Activated naive CD4-positive, alpha-beta T cell treated with anti-CD3 and anti-CD28 coated beads, Interleukin-2, amount 10 ng/mL, durations not matched to agents 7 days and 5 days (primary cell): ENCODE measurements around the gene KRTAP29-1.
"Not testable (repeated sequence)": the region's sequence is repeated elsewhere in the genome, so short reads cannot be mapped to it uniquely, and the experiment has no call there.

ENCODE experiments used
- CTCF ChIA-PET: fragments of 350-600 bp; sonication (Branson Sonifier 250); formaldehyde crosslinking; loops from one replicate; lab custom pipeline; 2021; ENCODE audit warnings: antibody characterized with exemption; lab: Charles Lee
- DNase-seq: peaks from one replicate; pipeline ENCODE4 v3.0.0-alpha.2; 2020
- H3K27ac Mint-ChIP-seq: one replicate; pipeline ENCODE4 v1.8.0; 2021; ENCODE audit warnings: mild to moderate bottlenecking, moderate library complexity, mixed read lengths
- H3K27me3 Mint-ChIP-seq: one replicate; pipeline ENCODE4 v1.8.0; 2021; ENCODE audit warnings: mild to moderate bottlenecking, mixed read lengths
- H3K36me3 Mint-ChIP-seq: one replicate; pipeline ENCODE4 v1.8.0; 2021; ENCODE audit warnings: mixed read lengths
- H3K4me1 Mint-ChIP-seq: one replicate; pipeline ENCODE4 v1.8.0; 2021; ENCODE audit warnings: mixed read lengths
- H3K4me3 Mint-ChIP-seq: one replicate; pipeline ENCODE4 v1.8.0; 2021; ENCODE audit warnings: mild to moderate bottlenecking, moderate library complexity, mixed read lengths
- H3K9me3 Mint-ChIP-seq: one replicate; pipeline ENCODE4 v1.8.0; 2021; ENCODE audit warnings: mixed read lengths

KRTAP29-1 gene

GRCh38 chr17:41301916-41302901 lies at the start of gene KRTAP29-1:
Gene KRTAP29-1 (minus strand): TSS chr17:41302851. CDS start chr17:41302851, 0 bp downstream.
- peaks cover 9% of the 10 kb centered on the region for H3K4me1 Mint-ChIP-seq
- H3K36me3 Mint-ChIP-seq: no peaks in the 10 kb centered on the region
- no peak for DNase-seq
- H3K4me3 Mint-ChIP-seq: no peak within 1 kb of the TSS
- no peak within 1 kb of the TSS for H3K27ac Mint-ChIP-seq
- peaks cover 7% of the 10 kb centered on the region for H3K9me3 Mint-ChIP-seq
- CTCF ChIA-PET: interaction anchor here (1.2 kb wide), 1 partner anchor 12 kb away, joined by 3 read pairs; no protein-coding TSS in a partner anchor
- peaks cover 5% of the 10 kb centered on the region for H3K27me3 Mint-ChIP-seq

GRCh38 chr17:41351177-41351576 lies 48.5 kb upstream of the KRTAP29-1 start:
- CTCF ChIA-PET: no interaction called here
- Mint-ChIP-seq H3K27me3 (peaks cover 18% of the 10 kb centered on the region), H3K36me3 (no peaks in the 10 kb centered on the region), H3K4me1 (peaks cover 5% of the 10 kb centered on the region), H3K9me3 (no peaks in the 10 kb centered on the region), H3K27ac (no peak overlapping the region), H3K4me3 (no peak overlapping the region)
- no peak for DNase-seq

DNA sequence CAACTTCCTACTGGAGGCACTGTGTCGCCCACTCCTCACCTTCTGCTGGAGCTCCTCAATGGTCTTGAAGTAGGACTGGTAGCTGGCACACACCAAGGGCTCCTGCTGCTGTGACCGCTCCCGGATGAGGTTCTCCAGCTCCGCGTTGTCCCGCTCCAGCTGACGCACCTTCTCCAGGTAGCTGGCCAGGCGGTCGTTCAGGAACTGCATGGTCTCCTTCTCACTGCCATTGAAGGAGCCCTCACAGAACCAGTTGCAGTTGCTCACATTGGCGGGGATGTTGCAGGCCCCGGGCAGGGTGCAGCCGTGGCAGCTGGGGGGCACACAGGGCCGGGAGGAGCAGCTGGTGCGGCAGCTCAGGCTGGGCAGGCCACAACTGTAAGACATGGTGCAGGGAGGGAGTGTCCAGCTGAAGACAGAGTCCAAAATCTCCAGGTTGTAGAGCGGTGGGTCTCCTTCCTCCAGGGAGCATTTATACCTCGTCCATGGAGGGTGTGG lies 47.8 kb upstream of the KRTAP29-1 start, which contains the start of gene KRT33A:
TSS of gene KRT33A (minus strand) at position 448 of the 498 bp plus-strand sequence. CDS start at position 387, 61 bp downstream.
- H3K4me1 Mint-ChIP-seq, CTCF ChIA-PET, H3K27ac Mint-ChIP-seq, H3K9me3 Mint-ChIP-seq, H3K4me3 Mint-ChIP-seq, DNase-seq, H3K36me3 Mint-ChIP-seq: not testable (repeated sequence)
- H3K27me3 Mint-ChIP-seq: peaks cover 21% of the 10 kb centered on the region

GRCh38 chr17:41347869-41348760 lies 45.5 kb upstream of the KRTAP29-1 start:
- peaks cover 9% of the 10 kb centered on the region for H3K4me1 Mint-ChIP-seq
- H3K27ac Mint-ChIP-seq: no peak overlapping the region
- no peak for DNase-seq
- no peak overlapping the region for H3K4me3 Mint-ChIP-seq
- H3K36me3 Mint-ChIP-seq: peaks cover 5% of the 10 kb centered on the region
- peaks cover 12% of the 10 kb centered on the region for H3K27me3 Mint-ChIP-seq
- H3K9me3 Mint-ChIP-seq: peaks cover 8% of the 10 kb centered on the region
- CTCF ChIA-PET: interaction anchor here (0.6 to 1.1 kb wide), 3 partner anchors 19 to 1073 kb away, joined by 3 to 4 read pairs (median 3); no protein-coding TSS in a partner anchor

DNA sequence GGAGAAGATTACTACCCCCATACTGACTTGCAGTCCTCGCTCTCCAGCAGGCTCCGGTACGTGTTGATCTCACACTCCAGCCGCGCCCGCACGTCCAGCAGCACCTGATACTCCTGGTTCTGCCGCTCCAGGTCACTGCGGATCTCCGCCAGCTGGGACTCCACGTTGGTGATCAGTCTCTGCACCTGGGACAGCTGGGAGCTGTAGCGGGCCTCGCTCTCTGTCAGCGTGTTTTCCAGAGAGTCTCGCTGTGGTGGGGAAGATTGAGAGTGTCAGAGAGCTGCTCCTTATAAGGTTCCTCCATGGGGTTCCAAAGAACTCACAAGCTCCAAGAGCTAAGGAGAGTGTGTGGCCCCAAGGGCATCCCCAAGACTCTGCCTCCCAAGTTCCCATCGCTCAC lies 43.8 kb upstream of the KRTAP29-1 start:
- H3K27me3 Mint-ChIP-seq, DNase-seq, CTCF ChIA-PET, H3K4me3 Mint-ChIP-seq, H3K27ac Mint-ChIP-seq: not testable (repeated sequence)
- Mint-ChIP-seq H3K4me1 (peaks cover 22% of the 10 kb centered on the region), H3K9me3 (peaks cover 23% of the 10 kb centered on the region), H3K36me3 (peaks cover 19% of the 10 kb centered on the region)

DNA sequence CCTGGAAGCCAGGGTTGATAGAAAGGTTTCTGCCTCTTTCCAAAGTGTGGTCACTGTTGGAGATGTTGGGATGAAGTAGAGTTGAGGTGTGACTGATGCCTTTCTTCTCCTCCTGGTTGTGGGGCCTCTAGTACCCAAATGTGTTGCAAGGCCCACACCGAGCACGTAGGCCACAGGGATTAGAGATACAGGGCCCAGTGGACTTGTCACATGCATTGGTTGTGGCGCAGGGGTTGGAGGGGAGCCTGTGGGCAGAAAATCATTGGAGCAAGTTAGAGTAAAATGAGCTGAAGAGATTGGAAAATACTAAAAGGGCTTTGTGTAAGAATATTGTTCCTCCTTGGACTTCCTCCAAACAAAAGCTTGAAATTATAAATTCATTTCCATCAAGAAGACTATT lies 43.3 kb upstream of the KRTAP29-1 start:
- CTCF ChIA-PET: no interaction called here

GRCh38 chr17:41343029-41343428 lies 40.4 kb upstream of the KRTAP29-1 start:
- H3K36me3 Mint-ChIP-seq: peaks cover 19% of the 10 kb centered on the region
- CTCF ChIA-PET: no interaction called here
- no peak overlapping the region for H3K27ac Mint-ChIP-seq
- DNase-seq: no peak
- H3K4me1 Mint-ChIP-seq: peaks cover 56% of the 10 kb centered on the region
- H3K4me3 Mint-ChIP-seq: no peak overlapping the region
- H3K27me3 Mint-ChIP-seq: peaks cover 4% of the 10 kb centered on the region
- H3K9me3 Mint-ChIP-seq: peaks cover 23% of the 10 kb centered on the region

More for the DNA sequence above, 43.3 kb upstream of the KRTAP29-1 start:
- Mint-ChIP-seq H3K27me3 (peaks cover 4% of the 10 kb centered on the region), H3K36me3 (peaks cover 19% of the 10 kb centered on the region), H3K4me3 (no peak overlapping the region), H3K4me1 (peaks cover 26% of the 10 kb centered on the region), H3K27ac (no peak overlapping the region), H3K9me3 (peaks cover 23% of the 10 kb centered on the region)
- DNase-seq: no peak

- peak overlapping the region; percentile 10 for H3K4me3 Mint-ChIP-seq
- CTCF ChIA-PET: no interaction called here
These were observed 38.5 kb upstream of the KRTAP29-1 start for GRCh38 chr17:41340934-41341861.

DNA sequence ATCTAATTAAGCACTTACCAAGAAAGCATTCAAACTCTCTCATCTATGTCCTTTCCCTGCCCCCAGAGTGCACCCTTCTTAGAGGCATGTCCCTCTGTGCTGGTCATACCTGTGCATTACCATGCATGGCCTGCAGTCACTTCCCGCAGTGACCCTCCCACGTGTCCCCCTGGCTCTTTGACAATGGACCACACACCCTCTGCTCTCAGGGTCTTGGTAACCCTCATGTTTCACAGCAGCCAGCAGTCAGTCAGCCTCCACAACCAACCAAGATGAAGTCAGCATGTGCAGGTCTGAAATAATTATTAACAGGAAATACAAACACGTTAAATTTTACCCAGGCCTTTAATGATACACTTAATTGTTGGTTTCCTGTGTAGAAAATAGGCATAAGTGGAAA lies 37.8 kb upstream of the KRTAP29-1 start:
- Mint-ChIP-seq H3K4me1 (peaks cover 66% of the 10 kb centered on the region), H3K36me3 (peaks cover 19% of the 10 kb centered on the region), H3K9me3 (peaks cover 23% of the 10 kb centered on the region), H3K27me3 (peaks cover 9% of the 10 kb centered on the region), H3K4me3 (peak overlapping the region; percentile 8), H3K27ac (peak overlapping the region; percentile 88)
- DNase-seq: no peak
- CTCF ChIA-PET: no interaction called here

More at GRCh38 chr17:41340934-41341861, 38.5 kb upstream of the KRTAP29-1 start:
- DNase-seq: peak; percentile 84
- peaks cover 61% of the 10 kb centered on the region for H3K4me1 Mint-ChIP-seq
- peaks cover 19% of the 10 kb centered on the region for H3K36me3 Mint-ChIP-seq
- H3K27me3 Mint-ChIP-seq: peaks cover 6% of the 10 kb centered on the region
- H3K9me3 Mint-ChIP-seq: peaks cover 23% of the 10 kb centered on the region
- peak overlapping the region; percentile 88 for H3K27ac Mint-ChIP-seq

GRCh38 chr17:41339571-41340172 lies 37.0 kb upstream of the KRTAP29-1 start:
- Mint-ChIP-seq H3K27ac (peak overlapping the region; percentile 88), H3K4me1 (peaks cover 73% of the 10 kb centered on the region), H3K27me3 (peaks cover 17% of the 10 kb centered on the region), H3K9me3 (peaks cover 23% of the 10 kb centered on the region), H3K36me3 (peaks cover 19% of the 10 kb centered on the region), H3K4me3 (no peak overlapping the region)
- DNase-seq: no peak
- CTCF ChIA-PET: interaction anchor here (1.0 to 1.1 kb wide), 2 partner anchors 158 to 309 kb away, joined by 3 to 4 read pairs; no protein-coding TSS in a partner anchor

GRCh38 chr17:41338961-41339485 lies 36.4 kb upstream of the KRTAP29-1 start:
- peaks cover 19% of the 10 kb centered on the region for H3K36me3 Mint-ChIP-seq
- H3K27me3 Mint-ChIP-seq: peaks cover 21% of the 10 kb centered on the region
- peak overlapping the region; percentile 88 for H3K27ac Mint-ChIP-seq
- H3K4me3 Mint-ChIP-seq: no peak overlapping the region
- H3K9me3 Mint-ChIP-seq: peaks cover 21% of the 10 kb centered on the region
- H3K4me1 Mint-ChIP-seq: peaks cover 77% of the 10 kb centered on the region
- no peak for DNase-seq
- CTCF ChIA-PET: interaction anchor here (1.0 to 1.1 kb wide), 3 partner anchors 30 to 309 kb away, joined by 3 to 4 read pairs (median 4); partner anchors contain the start of gene KRTAP16-1

GRCh38 chr17:41335747-41336146 lies 33.1 kb upstream of the KRTAP29-1 start:
- no peaks in the 10 kb centered on the region for H3K36me3 Mint-ChIP-seq
- DNase-seq: no peak
- H3K4me3 Mint-ChIP-seq: no peak overlapping the region
- no peaks in the 10 kb centered on the region for H3K9me3 Mint-ChIP-seq
- H3K4me1 Mint-ChIP-seq: peaks cover 53% of the 10 kb centered on the region
- no peak overlapping the region for H3K27ac Mint-ChIP-seq
- peaks cover 32% of the 10 kb centered on the region for H3K27me3 Mint-ChIP-seq
- CTCF ChIA-PET: no interaction called here
